HG02610 (cell line): Measurements from ENCODE around the gene TADA2A.

Experiments
- ATAC-seq: cut with Tn5 transposase; IDR thresholded peaks from one replicate; pipeline ENCODE4 v1.9.1; 2021; ENCODE audit warnings: mild to moderate bottlenecking, moderate library complexity; ENCODE audit not compliant: unreplicated experiment

TADA2A gene

GRCh38 chr17:37458805-37459204, 52.1 kb downstream of the TADA2A start:
- ATAC-seq = no peak

DNA sequence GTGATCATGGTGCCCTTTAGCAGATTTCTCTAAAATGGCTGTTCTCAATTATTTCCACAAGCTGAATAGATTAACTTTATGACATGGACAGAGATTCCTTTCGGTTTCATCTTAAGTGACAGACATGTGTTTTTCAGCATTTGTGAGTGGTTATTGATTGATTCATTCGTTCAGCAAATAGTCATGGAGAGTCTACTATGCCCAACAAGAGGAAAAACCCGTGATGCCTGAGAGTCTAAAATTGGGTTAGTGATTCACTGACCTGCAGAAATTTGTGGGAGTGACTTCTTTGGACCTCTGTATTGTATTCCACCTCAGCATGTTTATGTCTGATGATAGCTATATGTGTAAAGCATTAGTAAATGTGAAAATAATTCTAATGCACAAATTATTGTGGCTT, 55.0 kb downstream of the TADA2A start:
- ATAC-seq = no peak

GRCh38 chr17:37462492-37462891, 55.8 kb downstream of the TADA2A start:
- ATAC-seq = no peak

DNA sequence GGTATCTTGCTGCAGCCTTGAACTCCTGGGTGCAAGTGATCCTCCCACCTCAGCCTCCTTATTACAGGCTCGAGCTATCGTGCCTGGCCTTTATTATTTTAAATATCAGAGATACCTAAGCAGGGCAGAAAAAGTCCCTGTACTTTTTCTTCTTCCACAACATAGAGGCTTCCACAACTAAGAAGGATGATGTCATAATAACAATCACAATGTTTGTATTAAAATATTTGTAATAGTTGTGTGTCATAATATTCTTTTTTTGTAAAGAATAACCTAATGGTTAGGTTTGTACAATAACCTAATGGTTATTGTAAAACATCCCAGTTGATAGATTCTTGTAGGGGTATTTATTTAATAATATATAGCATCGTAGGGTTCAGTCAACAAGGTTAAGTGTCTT, 56.4 kb downstream of the TADA2A start:
- ATAC-seq = no peak

DNA sequence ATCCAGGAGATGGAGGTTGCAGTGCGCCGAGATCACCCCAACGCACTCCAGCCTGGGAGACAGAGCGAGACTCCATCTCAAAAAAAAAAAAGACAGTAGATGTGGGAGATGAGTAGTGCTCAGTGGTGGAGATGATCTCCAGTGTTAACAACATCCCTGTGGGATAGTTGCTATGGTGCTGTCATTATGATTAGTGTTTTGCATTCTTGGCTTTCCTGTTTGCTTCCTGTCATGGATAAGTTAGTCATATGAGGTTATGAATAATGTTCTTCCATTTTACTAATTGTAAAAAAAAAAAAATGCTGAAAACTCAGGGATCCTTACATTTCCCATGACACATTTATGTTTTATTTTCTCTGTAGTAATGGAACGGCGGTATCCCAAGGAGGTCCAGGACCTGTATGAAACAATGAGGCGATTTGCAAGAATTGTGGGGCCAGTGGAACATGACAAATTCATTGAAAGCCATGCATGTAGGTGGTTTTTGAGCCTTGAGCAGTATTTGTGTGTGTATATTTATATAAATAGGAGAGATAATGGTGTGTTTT, 58.5 kb downstream of the TADA2A start:
- ATAC-seq = no peak

DNA sequence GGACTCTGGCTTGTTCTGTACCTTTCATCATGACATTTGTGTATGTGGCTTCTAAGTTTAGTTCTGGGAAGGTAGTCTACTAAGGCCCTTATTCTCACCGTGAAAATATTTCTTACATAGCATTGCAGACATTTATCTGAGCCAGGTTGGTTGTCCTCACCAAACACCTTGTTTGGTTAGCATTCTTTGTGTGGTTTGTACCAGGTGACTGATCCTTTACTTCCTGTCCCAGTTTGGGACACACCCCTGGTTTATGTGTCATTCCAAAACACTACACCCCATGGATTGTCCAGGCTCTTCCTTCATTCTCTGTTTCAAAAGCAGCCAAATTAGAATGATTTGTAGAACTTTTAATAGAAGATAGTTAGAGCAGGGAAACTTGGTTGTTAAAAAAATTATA, 59.8 kb downstream of the TADA2A start:
- ATAC-seq = no peak

- ATAC-seq = no peak
These were observed 63.5 kb downstream of the TADA2A start for GRCh38 chr17:37470181-37470580.

DNA sequence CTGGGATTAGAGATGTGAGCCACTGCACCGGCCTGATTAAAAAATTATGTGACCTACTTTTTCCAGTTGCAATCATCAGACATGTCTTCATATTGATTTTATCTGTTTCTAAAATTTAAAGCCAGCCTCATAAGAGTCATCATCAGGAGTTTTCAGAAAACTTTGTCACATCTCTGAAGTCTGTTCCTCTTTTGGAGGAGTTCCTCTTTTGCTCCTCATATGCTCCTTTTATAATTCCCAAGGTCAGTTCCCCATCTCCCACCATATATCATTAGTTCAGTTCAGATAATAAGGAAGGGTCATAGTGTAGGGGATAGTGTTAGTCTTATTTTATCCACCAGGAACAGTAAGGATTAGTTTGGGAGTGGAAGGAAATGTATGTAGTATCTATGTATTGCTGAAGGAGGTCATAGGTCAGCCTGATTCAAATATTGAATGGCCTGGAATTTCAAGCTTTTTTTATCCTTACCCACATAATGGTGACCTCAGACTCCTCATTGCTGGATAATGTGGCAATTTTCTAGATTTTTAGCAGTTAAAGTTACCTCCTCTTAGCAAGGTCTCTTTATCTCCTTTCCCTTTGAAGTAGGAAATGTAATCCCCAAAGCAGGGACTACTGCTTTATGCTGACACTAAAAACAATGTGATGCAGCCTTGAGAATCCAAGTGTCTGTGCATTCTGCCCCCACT, 69.2 kb downstream of the TADA2A start:
- ATAC-seq = no peak

DNA sequence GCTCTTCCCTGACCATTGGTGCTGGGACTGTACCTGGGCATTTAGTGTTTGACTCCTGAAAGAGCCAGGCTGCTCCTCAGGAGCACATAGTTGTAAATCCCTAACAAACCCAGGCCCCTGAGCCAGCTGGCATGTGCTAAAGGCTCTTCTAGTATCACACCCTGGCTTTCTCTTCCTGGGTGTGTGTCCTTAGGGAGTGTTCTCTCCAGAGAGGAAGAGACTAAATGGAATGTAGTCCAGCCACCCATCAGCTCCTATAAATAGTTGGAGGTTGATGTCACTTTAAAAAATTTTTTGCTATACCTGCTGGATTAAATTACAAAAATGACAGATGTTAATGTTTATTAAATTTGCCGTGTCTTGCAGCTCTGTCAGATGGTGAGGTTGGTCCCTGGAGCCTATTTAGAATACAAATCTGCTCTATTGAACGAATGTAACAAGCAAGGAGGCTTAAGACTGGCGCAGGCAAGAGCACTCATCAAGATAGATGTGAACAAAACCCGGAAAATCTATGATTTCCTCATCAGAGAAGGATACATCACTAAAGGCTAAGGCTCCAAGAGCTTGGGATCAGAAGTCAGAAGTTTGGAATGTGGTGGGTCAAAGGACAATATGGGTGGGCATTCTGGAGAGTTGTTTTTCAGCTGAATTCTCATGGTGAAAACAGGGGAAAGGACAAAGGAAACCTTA, 69.9 kb downstream of the TADA2A start:
- no peak for ATAC-seq

- ATAC-seq = no peak
These were observed 71.5 kb downstream of the TADA2A start for GRCh38 chr17:37478187-37478586.

GRCh38 chr17:37479025-37479424, 72.3 kb downstream of the TADA2A start:
- ATAC-seq = no peak

DNA sequence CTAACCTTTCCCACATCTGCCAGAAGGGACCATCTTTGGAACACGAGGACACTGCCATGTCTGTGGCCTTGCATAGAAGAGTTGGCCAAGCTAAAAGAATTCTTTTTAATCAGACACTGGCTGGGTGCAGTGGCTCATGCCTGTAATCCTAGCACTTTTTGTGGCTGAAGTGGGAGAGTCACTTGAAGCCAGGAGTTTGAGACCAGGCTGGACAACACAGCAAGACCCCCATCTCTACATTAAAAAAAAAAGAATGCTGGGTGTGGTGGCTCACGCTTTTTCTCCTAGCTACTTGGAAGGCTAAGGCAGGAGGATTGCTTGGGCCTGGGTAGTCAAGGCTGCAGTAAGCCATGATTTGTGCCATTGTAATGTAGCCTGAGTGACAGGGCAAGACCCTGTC, 73.7 kb downstream of the TADA2A start:
- no peak for ATAC-seq

DNA sequence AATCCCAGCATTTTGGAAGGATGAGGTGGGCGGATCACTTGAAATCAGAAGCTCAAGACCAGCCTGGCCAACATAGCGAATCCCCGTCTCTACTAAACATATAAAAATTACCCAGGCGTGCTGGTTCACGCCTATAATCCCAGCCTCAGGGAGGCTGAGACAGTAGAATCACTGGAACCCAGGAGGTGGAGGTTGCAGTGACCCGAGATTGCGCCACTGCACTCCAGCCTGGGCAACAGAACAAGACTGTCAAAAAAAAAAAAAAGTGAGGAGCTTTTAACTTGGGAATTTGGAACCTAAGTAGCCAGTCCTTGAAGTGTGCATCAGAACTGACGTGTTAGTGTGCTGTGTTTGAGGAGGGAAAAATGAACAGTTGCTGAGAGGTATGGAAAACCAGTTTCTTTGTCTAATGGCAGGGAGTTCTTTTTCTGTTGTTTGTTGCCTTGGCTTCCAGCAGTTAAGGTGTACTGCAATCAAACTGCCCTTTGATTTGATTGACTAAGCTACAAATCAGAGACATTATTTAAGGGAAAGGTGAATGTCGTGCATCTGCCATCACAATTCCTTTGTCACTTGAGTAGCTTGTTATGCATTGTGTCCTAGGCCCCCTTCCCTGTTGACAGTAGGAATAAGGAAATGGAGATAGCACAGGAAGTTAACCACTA, 74.4 kb downstream of the TADA2A start:
- no peak for ATAC-seq

DNA sequence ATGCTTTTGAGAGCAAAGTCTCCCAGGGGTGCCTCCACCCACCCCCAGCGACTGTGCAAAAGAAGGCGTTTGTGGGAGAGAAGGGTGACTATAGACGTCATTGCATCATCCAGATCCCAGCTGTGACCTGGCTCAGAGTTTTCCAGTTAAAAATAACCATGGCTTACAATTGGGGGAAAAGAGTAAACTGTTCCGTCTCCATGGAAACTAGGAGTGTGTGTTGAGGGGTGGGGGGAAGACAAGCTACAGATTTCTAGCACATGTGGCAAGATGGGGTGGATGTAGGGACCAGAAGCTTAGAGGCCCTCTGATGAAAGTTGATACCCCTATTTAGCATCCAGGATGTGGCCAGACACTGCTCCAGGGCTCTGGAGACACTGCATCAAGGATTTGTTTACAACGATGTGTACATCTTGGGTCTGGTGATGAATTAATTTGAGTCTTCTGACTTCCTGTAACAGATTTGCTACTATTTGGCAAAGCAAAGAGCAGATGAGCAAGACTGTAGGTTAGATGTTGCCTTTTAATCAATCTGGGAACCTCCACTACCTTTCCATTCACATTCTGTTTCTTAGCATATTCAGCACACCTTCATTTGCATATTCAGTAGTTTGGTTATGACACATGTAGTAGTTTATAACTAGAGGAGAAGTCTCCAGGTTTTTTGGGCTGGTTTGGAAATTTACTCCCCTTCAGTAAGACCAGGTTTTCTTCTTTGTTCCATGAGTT, 76.8 kb downstream of the TADA2A start:
- no peak for ATAC-seq

DNA sequence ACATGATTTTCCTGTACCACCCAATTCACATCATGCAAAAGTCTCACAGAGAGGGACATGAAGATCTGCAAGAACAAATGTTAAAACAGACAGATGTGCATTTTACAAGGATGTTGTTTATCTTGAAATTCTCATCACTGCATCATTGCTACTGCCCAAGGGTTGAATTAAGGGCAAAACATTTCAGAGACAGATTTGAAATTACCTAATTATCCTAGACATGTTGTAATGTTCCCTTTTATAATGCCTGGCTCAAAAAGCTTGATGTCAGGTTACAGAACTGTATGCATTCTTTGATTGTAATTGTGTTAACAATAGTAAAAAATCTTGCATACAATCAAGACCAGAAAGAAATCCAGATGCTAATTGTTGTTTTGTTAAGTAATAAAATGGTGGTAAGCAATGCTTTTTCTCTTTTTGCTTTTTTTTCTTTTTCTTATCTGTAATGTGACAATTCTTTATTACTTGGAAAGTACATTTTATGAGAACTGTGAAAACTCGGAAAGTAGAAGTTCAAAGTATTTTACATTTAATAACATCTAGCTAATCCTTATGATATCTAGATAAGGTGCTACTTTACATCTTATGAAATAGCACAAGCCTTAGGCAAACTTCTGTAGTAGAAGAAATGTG, 79.4 kb downstream of the TADA2A start:
- no peak for ATAC-seq

DNA sequence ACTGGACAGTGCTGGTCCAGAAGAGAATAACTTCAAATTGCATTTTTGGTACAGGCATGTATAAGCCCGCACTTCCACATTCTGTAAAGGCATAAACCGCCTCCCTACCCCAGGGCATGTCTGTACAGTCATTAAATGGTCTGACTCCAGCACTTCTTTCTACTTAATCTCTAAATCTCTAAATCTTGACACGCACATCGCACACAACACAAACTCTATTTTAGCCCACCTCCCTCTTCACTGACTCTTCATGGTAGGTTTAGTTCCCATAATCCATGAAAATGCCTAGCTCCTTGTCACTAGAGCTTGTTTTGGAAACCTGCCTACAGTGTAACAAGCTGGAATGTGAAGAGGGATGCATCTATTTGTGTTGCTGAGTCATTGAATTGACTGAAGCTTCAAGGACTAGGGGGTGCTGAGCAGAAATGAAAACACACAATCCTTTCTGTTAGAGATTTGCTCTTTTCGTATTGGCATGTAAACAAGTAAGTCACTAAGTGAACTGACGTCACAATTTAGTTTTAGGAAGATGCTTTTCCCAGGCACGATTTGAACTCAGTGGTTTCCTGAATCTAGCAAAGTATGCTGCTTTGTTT, 81.4 kb downstream of the TADA2A start:
- no peak for ATAC-seq

DNA sequence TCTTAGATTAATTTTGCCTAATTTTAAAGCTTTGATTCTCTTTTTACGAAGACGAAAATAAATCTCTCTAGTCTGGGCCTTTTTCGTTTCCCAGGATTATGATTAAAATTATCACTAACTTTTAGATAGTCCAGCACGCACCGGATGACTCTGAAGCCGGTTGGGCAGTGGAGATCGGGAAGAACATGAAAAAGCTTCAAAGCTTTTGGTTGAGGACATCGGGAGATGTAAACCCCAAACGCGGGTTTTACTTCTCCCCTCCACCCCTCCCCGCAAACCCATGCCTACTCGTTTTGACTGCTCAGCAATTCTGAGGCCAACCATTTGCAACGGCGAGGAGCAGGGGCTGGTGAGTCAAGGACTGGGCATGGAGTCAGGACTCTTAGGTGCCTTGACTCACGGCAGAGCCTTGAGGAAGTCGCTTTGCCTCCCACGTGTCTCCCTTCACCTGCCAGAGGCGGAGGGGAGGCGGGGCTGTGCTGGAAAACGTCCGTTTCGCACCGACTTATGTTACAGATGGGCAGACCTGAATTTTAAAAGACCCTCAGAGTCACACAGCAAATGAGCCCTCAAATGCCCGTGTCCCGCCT, 82.0 kb downstream of the TADA2A start:
- no peak for ATAC-seq

GRCh38 chr17:37489197-37490001, 82.7 kb downstream of the TADA2A start, which contains the start of gene DUSP14:
TSS of gene DUSP14 (plus strand) at chr17:37489891. CDS start at chr17:37512273, 22,382 bp downstream.
- ATAC-seq = peak; percentile 60

- ATAC-seq = peak; percentile 51
These were observed 83.4 kb downstream of the TADA2A start for GRCh38 chr17:37490022-37490587.
